Effector memory CD4-positive, alpha-beta T cell (primary cell): ENCODE data around the gene PRKAR2B.

Experiments
- DNase-seq, 3 donors: peaks; one replicate each; pipeline ENCODE4 v3.0.0-alpha.2; 2020
- H3K27ac ChIP-seq: 2 replicates; pipeline ENCODE4 v1.7.0; 2013; ENCODE audit warnings: mild to moderate bottlenecking, low read length, moderate library complexity; ENCODE audit not compliant: insufficient read depth, poor library complexity, severe bottlenecking
- H3K27me3 ChIP-seq: replicated peaks from 2 replicates; pipeline ENCODE4 v1.7.0; 2013; ENCODE audit warnings: mild to moderate bottlenecking, low read length; ENCODE audit not compliant: insufficient read depth, control insufficient read depth, poor library complexity, severe bottlenecking
- H3K36me3 ChIP-seq: 2 replicates; pipeline ENCODE4 v1.7.0; 2013; ENCODE audit warnings: mild to moderate bottlenecking, low read length, moderate library complexity; ENCODE audit not compliant: control insufficient read depth, insufficient read depth
- H3K4me1 ChIP-seq: 2 replicates; pipeline ENCODE4 v1.7.0; 2013; ENCODE audit warnings: low read length, mild to moderate bottlenecking; ENCODE audit not compliant: control insufficient read depth, insufficient read depth, poor library complexity, severe bottlenecking
- H3K4me3 ChIP-seq: 2 replicates; pipeline ENCODE4 v1.7.0; 2013; ENCODE audit warnings: low read length, low read depth, mild to moderate bottlenecking; ENCODE audit not compliant: insufficient read depth, poor library complexity, severe bottlenecking
- H3K9me3 ChIP-seq: 2 replicates; pipeline ENCODE4 v1.7.0; 2013; ENCODE audit warnings: mild to moderate bottlenecking, low read length, moderate library complexity; ENCODE audit not compliant: control insufficient read depth

Gene PRKAR2B

GRCh38 chr7:107190090-107190489 lies 145.6 kb downstream of the PRKAR2B start:
- no peak for DNase-seq
- H3K4me3 ChIP-seq: no peak overlapping the region
- H3K36me3 ChIP-seq: peaks cover 68% of the 10 kb centered on the region
- no peaks in the 10 kb centered on the region for H3K27me3 ChIP-seq
- H3K27ac ChIP-seq: no peak overlapping the region
- no peaks in the 10 kb centered on the region for H3K4me1 ChIP-seq
- no peaks in the 10 kb centered on the region for H3K9me3 ChIP-seq

- no peak overlapping the region for H3K4me3 ChIP-seq
- peaks cover 67% of the 10 kb centered on the region for H3K36me3 ChIP-seq
- H3K27me3 ChIP-seq: no peaks in the 10 kb centered on the region
- H3K27ac ChIP-seq: no peak overlapping the region
- no peaks in the 10 kb centered on the region for H3K4me1 ChIP-seq
- no peak for DNase-seq
- no peaks in the 10 kb centered on the region for H3K9me3 ChIP-seq
These were observed 149.5 kb downstream of the PRKAR2B start for GRCh38 chr7:107194052-107194451.

DNA sequence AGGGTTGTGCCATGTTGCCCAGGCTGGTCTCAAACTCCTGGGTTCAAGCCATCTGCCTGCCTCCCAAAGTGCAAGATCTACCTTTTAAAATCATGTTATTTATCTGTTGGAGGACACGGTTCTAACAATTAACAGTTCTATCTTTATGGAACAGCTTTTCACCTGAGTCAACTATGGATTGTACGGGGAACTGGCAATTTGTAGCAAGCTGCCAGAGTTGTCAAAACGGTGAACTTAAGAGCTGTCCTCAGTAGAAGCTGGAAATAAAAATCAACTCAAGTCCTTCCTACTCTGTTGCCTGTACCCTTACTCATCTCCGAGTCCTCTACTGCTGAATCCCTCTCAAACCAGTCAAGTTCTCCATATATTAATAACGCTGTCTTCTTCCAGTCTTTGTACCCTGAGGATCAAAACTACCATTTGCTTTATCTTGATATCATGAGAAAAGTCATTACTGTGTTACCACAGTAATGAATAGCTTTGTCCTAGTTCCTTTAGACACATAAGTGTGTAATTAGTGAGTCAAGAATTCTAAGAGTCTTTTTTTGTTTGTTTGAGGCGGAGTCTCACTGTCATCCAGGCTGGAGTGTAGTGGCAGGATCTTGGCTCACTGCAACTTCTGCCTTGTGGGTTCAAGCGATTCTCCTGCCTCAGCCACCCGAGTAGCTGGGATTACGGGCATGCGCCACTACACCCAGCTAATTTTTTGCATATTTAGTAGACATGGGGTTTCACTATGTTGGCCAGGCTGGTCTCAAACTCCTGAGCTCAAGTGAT lies 152.5 kb downstream of the PRKAR2B start:
- DNase-seq: no peak
- H3K9me3 ChIP-seq: no peaks in the 10 kb centered on the region
- H3K36me3 ChIP-seq: peaks cover 67% of the 10 kb centered on the region
- no peaks in the 10 kb centered on the region for H3K27me3 ChIP-seq
- no peaks in the 10 kb centered on the region for H3K4me1 ChIP-seq
- no peak overlapping the region for H3K27ac ChIP-seq
- no peak overlapping the region for H3K4me3 ChIP-seq

DNA sequence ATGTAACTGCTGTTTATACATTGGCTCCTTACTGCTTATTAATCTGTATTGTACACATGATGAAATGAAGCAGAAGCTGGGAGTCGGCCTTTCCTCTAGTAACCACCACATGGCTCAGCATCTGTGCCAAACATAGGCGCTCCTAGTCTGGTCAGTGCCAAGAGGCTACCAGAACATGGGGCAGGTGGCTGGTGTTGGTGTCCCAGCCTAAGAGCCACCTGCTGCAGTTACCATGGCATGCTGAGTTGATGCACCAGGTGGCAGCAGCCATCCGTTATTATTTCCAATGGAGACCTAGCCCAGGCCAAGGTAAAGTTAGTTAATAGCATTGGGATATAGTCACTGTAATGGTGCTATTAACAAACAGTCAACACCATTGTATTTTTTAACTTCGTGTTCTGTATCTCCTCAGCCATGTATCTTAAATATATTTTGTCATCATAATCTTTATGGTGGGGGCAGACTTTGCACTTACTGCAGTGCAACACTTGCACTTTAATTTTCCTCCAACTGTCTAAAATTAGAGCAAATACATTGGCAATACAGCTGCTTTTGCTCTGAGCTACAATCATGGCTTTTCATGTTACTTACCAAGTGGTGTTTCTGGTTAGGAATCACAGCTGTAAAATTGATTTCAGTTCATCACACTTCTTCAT lies 157.4 kb downstream of the PRKAR2B start:
- Histone ChIP-seq H3K4me3 (no peak overlapping the region), H3K27ac (no peak overlapping the region), H3K4me1 (no peaks in the 10 kb centered on the region), H3K27me3 (no peaks in the 10 kb centered on the region), H3K36me3 (peaks cover 92% of the 10 kb centered on the region), H3K9me3 (no peaks in the 10 kb centered on the region)
- DNase-seq: no peak

DNA sequence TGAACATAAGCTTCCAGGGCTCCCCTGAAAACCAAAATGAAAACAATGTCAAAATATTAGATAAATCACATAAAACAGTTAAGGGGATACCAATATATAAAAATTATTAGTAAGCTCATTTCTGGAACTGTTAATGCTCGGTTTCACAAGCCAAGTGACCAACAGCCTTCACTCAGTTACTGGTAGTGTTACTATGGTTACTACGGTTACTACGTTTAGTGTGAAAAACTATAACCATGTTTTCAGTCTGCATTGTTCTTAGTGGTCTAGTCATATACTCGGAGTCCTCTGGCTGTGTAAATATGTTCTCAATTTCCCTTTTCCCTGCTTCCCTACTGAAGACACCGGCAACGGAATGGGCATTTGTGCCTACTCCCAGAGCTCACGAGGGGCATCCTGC lies 159.1 kb downstream of the PRKAR2B start:
- no peak overlapping the region for H3K4me3 ChIP-seq
- no peak for DNase-seq
- no peaks in the 10 kb centered on the region for H3K9me3 ChIP-seq
- no peak overlapping the region for H3K27ac ChIP-seq
- H3K36me3 ChIP-seq: peaks cover 91% of the 10 kb centered on the region
- H3K4me1 ChIP-seq: no peaks in the 10 kb centered on the region
- H3K27me3 ChIP-seq: no peaks in the 10 kb centered on the region

DNA sequence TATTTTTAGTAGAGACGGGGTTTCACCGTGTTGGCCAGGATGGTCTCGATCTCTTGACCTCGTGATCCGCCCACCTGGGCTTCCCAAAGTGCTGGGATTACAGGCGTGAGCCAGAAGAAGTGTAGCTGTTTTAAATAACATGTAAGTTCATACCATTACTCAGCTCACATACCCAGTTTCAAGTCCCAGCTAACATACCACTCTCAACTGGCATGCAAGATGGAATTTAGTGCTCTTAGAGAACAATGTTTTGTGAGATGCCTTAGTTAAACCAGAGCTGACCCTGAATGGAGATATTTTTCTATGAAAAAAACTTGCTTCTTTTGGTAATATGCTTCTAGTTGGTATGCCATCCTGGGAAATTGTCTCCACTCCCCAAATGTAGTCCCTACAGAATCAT lies 161.6 kb downstream of the PRKAR2B start:
- Histone ChIP-seq H3K36me3 (peaks cover 84% of the 10 kb centered on the region), H3K4me1 (no peaks in the 10 kb centered on the region), H3K27me3 (no peaks in the 10 kb centered on the region), H3K27ac (no peak overlapping the region), H3K9me3 (no peaks in the 10 kb centered on the region), H3K4me3 (no peak overlapping the region)
- DNase-seq: no peak

DNA sequence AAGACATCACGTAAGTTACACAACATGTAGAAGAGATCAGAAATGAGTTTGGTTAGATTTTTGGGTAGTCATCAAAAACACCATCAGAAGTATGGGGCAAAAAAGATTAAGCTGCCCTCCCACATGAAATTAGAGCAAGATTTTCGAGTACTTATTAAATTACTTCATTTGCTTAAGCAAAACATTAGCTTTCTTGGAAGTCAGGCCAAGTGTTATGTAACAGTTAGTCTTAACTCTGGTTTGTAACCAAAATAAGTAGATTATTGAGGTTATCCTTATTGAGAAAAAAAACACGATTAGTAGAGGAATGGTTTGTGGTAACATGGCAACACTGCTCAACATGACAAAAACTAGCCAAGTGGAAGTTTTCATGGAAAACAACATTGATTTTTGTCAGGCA lies 162.2 kb downstream of the PRKAR2B start:
- Histone ChIP-seq H3K4me1 (no peaks in the 10 kb centered on the region), H3K27ac (no peak overlapping the region), H3K4me3 (no peak overlapping the region), H3K27me3 (no peaks in the 10 kb centered on the region), H3K9me3 (no peaks in the 10 kb centered on the region), H3K36me3 (peaks cover 79% of the 10 kb centered on the region)
- DNase-seq: no peak

- H3K36me3 ChIP-seq: peaks cover 71% of the 10 kb centered on the region
- no peaks in the 10 kb centered on the region for H3K27me3 ChIP-seq
- no peaks in the 10 kb centered on the region for H3K9me3 ChIP-seq
- no peaks in the 10 kb centered on the region for H3K4me1 ChIP-seq
- DNase-seq: no peak
- no peak overlapping the region for H3K27ac ChIP-seq
- H3K4me3 ChIP-seq: no peak overlapping the region
These were observed 163.0 kb downstream of the PRKAR2B start for GRCh38 chr7:107207459-107207858.

GRCh38 chr7:107208024-107208521 lies 163.6 kb downstream of the PRKAR2B start:
- H3K36me3 ChIP-seq: peaks cover 65% of the 10 kb centered on the region
- H3K27ac ChIP-seq: no peak overlapping the region
- no peaks in the 10 kb centered on the region for H3K9me3 ChIP-seq
- no peak overlapping the region for H3K4me3 ChIP-seq
- H3K27me3 ChIP-seq: no peaks in the 10 kb centered on the region
- no peaks in the 10 kb centered on the region for H3K4me1 ChIP-seq
- no peak for DNase-seq

- no peak for DNase-seq
- no peaks in the 10 kb centered on the region for H3K9me3 ChIP-seq
- no peaks in the 10 kb centered on the region for H3K27me3 ChIP-seq
- peaks cover 60% of the 10 kb centered on the region for H3K36me3 ChIP-seq
- H3K4me1 ChIP-seq: no peaks in the 10 kb centered on the region
- no peak overlapping the region for H3K4me3 ChIP-seq
- H3K27ac ChIP-seq: no peak overlapping the region
These were observed 164.1 kb downstream of the PRKAR2B start for GRCh38 chr7:107208563-107208962.
